HG03045 (cell line): ENCODE data around the gene MAST2.
"Not testable (repeated sequence)": the region's sequence is repeated elsewhere in the genome, so short reads cannot be mapped to it uniquely, and the experiment has no call there.

Experiments
- ATAC-seq: cut with Tn5 transposase; IDR thresholded peaks from one replicate; pipeline ENCODE4 v1.9.1; 2021; ENCODE audit warnings: mild to moderate bottlenecking, moderate library complexity; ENCODE audit not compliant: unreplicated experiment

MAST2 gene

GRCh38 chr1:45857101-45857700 is 53.8 kb downstream of the MAST2 start:
- ATAC-seq = no peak

GRCh38 chr1:45857755-45858492 is 54.5 kb downstream of the MAST2 start:
- ATAC-seq = not testable (repeated sequence)

GRCh38 chr1:45859221-45859620 is 55.8 kb downstream of the MAST2 start:
- no peak for ATAC-seq

GRCh38 chr1:45862008-45862407 is 58.6 kb downstream of the MAST2 start:
- no peak for ATAC-seq

- no peak for ATAC-seq
Measured at GRCh38 chr1:45863218-45863617, 59.8 kb downstream of the MAST2 start.

- ATAC-seq = no peak
Measured at GRCh38 chr1:45864167-45865106, 61.0 kb downstream of the MAST2 start.

GRCh38 chr1:45867697-45868348 is 64.4 kb downstream of the MAST2 start:
- ATAC-seq = no peak

- no peak for ATAC-seq
Measured at GRCh38 chr1:45868861-45869260, 65.4 kb downstream of the MAST2 start.

GRCh38 chr1:45870500-45870899 is 67.1 kb downstream of the MAST2 start:
- no peak for ATAC-seq

- ATAC-seq = not testable (repeated sequence)
Measured at GRCh38 chr1:45872173-45872801, 68.9 kb downstream of the MAST2 start.

- no peak for ATAC-seq
Measured at GRCh38 chr1:45876000-45876617, 72.7 kb downstream of the MAST2 start.

- ATAC-seq = no peak
Measured at GRCh38 chr1:45877264-45877663, 73.9 kb downstream of the MAST2 start.

- ATAC-seq = no peak
Measured at GRCh38 chr1:45879885-45880598, 76.6 kb downstream of the MAST2 start.

- ATAC-seq = no peak
Measured at GRCh38 chr1:45880930-45881329, 77.5 kb downstream of the MAST2 start.

- no peak for ATAC-seq
Measured at GRCh38 chr1:45883658-45884057, 80.2 kb downstream of the MAST2 start.

- ATAC-seq = no peak
Measured at GRCh38 chr1:45884700-45885099, 81.3 kb downstream of the MAST2 start.

- ATAC-seq = no peak
Measured at GRCh38 chr1:45886229-45886628, 82.8 kb downstream of the MAST2 start.

- ATAC-seq = no peak
Measured at GRCh38 chr1:45887156-45887842, 83.9 kb downstream of the MAST2 start.

GRCh38 chr1:45890078-45890477 is 86.7 kb downstream of the MAST2 start:
- ATAC-seq = no peak
